GM19238 (cell line): ENCODE measurements around the gene TTLL9.
"Not testable (repeated sequence)": the region's sequence is repeated elsewhere in the genome, so short reads cannot be mapped to it uniquely, and the experiment has no call there.

ENCODE experiments used
- DNase-seq: peaks from one replicate; pipeline ENCODE4 v3.0.0; 2011; ENCODE audit warnings: low spot score; ENCODE audit not compliant: insufficient read length

The TTLL9 gene, protein sequence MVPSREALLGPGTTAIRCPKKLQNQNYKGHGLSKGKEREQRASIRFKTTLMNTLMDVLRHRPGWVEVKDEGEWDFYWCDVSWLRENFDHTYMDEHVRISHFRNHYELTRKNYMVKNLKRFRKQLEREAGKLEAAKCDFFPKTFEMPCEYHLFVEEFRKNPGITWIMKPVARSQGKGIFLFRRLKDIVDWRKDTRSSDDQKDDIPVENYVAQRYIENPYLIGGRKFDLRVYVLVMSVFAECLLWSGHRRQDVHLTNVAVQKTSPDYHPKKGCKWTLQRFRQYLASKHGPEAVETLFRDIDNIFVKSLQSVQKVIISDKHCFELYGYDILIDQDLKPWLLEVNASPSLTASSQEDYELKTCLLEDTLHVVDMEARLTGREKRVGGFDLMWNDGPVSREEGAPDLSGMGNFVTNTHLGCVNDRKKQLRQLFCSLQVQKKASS

DNA sequence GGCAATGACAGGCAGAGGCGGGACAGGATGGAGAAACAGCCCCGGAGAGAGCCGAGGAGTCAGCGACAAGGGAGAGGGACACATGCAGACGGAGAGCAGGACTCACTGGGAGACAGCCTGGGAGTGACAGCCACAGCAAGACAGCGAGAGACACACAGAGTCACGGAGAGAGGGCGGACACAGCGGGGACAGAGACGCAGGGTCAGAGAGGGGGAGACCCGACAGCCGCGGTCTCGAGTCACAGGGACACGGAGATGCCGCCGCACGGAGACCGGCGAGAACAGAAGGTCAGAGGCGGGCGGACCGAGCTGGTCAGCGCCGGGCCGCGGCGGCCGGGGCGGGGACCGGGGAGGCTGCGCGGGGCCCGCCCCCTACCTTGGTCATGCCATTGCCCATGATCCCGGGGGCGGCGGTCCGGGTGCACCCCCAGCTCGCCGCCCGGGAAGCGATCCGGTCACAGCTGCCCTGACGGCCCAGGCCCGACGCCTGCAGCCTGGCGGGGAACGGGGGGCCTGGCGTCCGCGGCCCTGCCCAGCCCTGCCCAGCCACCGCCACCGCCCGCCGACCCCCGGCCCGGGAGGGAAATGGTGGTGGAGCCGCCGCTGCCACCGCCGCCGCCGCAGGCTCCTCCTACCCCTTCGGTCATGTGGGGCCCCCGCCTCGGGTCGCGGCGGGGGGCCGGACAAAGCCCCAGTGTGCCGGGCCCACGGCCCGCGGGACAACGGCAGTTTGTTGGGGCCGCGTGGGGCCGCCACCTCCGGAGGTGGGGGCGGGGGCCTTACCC, at the start of gene TTLL9, which contains the start of gene DUSP15:
Gene TTLL9, plus strand, starts transcription at position 693 of the 784 bp plus-strand sequence. CDS start 493 bp downstream, outside the sequence.
Gene DUSP15, minus strand, starts transcription at position 586 of the 784 bp plus-strand sequence. Its CDS starts 190 bp downstream, at position 396.
- DNase-seq = no peak

DNA sequence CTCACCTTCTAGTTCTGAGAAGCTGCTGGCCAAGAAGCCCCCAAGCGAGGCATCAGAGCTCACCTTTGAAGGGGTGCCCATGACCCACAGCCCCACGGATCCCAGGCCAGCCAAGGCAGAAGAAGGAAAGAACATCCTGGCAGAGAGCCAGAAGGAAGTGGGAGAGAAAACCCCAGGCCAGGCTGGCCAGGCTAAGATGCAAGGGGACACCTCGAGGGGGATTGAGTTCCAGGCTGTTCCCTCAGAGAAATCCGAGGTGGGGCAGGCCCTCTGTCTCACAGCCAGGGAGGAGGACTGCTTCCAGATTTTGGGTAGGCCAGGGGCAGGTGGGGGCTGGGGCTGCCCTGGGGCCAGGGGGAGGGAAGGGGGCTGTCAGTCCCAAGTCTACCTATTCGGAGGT, 49.0 kb upstream of the TTLL9 start:
- no peak for DNase-seq

DNA sequence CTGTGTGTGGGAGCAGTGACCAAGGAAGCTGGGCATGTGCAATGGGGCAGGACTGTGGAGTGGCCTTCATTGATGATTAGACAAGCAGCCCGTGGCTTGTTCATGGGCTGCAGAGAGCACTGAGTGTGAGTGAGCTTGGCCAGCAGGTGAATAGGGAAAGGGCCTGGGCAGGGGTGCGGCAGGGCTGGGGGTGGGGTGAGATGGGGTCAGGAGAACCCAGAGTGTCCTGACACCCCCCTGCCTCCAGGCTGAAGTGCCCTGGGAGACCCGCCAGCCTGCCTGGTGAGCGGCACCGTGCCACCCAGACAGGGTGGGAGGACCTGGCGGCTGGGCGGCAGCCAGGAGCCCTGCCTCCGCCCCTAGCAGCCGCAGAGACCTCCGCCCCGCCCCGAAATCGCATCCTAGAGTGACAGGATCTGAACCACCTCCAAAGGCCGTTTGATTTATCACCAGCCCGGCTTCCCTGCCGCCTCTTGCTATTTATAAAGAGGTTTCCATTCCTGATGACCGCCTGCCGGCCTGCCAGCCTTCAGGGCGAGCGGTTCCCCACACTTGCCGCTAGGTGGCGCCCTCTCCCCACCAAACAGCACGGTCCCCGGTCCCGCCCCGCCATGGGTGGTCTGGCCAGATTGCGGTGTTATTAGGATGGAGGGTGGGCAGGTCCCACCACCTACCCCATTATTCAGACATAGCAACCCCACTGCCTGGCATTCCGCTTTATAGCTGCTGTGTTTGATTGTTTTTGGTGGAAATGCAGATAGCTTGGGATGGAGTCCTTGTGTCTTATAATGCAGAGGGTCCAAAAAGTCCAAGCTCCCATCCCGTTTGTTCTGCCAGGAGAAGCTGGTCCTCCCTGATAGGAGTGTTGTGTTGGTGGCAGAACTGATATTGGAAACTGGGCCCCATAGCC, 47.8 kb upstream of the TTLL9 start:
- peak; percentile 84 for DNase-seq

DNA sequence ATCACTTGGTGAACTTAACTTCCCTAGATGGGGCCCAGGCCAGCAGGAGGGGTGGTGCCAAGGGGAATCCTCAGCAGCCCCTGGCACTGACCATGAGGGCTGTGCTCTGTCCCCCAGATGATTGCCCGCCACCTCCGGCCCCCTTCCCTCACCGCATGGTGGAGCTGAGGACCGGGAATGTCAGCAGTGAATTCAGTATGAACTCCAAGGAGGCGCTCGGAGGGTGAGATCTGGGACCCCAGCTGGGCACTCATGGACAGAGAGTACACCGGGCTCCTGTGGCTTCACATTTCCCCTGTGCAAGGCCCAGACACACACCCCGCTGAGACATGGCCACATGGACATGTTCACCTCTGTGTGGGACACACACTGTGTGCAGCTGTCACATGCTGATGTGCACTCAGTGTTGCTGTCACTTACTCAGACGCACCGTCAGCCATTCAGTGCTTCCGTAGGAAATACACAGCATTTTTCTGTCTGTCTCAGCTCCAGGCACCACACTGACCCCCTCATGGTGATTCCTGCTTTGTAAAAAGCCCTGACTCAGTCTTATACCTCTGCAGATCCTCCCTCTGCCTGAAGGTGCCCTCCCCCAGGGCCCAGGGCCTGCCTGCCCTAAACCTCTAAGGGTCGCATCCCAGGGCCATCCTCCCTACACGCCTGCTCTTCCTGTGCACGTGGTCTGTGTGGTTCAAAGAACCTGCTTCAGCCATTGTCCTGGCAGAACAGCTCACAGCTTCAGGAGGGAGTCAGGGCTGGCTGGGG, 46.9 kb upstream of the TTLL9 start:
- DNase-seq = no peak

DNA sequence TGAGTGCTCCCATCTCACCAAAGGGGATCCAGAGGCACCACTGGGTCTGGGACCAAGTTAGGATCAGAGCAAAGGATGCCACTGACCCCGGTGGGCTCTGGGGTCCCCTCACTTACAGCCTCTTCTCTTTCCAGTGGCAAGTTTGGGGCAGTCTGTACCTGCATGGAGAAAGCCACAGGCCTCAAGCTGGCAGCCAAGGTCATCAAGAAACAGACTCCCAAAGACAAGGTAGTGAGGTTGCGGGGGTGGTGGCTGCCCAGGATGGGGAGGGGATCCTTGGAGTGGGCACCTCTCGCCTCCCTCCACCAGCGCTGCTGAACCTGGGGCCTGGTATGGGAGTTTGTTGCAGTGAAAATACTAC, 46.3 kb upstream of the TTLL9 start:
- DNase-seq = no peak

DNA sequence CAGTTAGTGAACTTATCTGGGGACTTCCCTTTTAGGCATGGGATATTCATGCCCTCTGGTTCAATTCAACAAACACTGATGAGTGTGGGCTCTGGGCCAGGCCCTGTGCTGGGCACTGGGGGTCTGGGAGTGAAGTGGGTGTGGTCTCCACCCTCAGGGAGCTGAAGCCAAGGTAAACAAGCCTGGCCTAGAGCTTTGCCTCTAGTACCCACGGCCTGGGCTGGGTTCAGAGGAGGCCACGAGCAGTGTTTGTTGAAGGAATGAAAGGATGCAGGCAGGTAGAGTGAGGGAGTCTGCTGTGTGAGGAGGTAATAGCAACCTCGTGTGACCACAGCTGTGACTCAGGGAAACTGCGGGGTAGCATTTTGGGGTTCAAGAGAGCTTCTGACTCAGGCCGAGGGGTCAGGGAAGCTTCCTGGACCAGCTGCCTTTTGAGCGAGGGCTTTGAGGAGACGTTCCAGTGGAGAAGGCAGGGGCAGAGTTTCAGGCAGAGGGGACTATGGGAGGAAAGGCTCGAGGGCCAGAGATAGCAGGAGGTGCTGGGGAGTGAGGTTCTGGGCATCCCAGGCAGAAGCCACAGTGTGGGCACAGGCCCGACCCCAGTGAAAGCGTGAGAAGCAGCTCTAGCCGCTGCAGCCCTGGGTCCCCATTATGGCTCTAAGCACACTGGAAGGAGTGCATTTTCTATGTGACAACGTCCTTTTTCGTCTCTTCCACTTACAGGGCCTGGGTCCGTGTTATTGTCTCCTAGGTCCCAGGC, 45.7 kb upstream of the TTLL9 start:
- DNase-seq = no peak

DNA sequence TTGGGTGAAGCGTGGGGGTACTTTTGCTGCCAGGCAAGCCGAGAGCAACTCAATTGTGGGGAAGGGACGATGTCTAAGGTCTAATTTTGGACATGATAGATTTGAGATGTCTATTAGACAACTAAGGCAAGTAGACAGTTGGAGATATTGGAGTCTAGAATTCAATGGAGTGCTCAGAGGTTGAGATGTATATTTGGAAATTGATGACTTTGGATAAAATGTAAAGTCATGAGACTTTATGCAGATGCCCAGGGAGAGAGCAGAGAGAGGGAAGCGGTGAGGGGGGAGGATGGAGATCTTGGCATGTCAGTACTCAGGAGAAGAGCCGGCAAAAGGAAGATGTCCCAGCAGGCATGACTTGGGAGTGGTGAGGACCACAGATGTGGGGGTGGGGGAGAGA, 44.4 kb upstream of the TTLL9 start:
- DNase-seq = no peak

DNA sequence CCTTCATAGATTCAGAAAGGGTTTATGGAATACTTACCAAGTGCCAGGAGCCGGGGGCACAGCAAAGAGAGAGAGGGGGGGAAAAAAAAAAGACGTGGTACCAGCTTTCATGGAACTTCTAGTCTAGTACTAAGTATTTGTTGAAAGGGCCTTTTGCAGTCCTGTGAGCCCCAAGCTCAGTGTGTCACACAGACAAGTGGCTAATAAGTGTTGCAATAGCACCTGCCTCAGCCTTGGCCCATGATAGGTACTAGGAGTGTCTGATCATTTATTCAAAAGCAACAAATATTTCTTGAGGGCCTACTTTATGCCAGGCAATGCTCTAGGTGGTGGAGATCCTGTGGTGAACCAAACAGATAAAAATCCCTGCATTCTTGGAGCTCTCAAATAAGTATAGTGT, 43.4 kb upstream of the TTLL9 start:
- DNase-seq = no peak

DNA sequence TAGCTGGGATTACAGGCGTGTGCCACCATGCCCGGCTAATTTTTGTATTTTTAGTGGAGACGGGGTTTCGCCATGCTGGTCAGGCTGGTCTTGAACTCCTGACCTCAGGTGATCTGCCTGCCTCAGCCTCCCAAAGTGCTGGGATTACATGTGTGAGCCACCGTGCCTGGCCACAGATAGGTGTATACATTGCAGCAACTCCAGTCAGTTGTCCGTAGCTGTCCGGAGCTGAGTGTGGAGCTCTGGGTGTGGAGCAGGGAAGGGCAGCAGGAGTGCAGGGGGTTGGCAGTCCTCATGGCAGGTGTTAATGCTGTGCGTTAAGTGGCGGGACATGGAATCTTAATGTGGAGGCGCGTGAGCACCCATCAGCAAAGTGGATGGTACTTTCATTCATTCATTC, 42.4 kb upstream of the TTLL9 start:
- not testable (repeated sequence) for DNase-seq

DNA sequence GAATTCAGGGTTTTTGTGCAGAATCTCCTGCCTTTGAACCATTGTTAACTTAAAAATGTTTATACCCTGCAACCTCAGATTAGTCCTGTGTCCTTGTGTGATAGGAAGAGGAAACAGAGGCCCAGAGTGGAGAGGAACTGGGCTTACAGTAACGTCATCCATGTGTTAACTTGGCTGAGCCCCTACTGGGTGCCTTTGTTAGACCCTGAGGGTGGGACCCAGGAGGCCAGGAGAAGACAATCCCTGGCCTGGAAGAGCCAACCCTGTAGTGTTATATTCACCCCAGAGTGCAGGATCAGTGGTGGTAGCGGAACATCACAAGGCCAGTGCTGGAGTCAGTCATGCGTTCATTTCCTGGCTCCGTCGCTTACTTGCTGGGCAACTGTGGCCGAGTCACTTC, 40.7 kb upstream of the TTLL9 start:
- no peak for DNase-seq

DNA sequence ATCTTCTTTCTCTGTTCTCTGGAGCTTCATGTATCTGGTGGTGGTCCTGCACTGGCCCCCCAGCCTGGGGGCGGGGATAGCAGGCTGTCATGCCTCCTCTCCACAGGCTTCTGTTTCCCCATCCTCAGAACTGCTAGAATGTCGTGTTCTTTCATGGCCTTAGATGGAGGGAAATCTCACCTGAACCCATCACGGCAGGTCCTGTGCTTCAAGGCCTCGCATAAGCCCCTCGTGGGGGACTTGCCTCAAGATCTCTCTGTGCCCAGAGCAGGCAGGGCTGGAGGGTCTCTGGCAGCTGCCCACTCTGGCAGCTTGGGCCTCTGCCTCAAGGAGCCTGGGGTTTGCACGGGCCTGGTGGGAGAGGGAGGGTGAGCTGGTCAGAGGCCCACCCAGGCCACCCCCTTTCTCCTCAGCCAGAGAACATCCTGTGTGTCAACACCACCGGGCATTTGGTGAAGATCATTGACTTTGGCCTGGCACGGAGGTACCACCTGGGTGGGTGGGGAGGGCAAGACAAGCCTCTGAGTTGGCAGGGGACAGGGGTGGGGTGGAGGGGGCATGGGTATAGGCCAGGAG, 39.9 kb upstream of the TTLL9 start:
- no peak for DNase-seq

DNA sequence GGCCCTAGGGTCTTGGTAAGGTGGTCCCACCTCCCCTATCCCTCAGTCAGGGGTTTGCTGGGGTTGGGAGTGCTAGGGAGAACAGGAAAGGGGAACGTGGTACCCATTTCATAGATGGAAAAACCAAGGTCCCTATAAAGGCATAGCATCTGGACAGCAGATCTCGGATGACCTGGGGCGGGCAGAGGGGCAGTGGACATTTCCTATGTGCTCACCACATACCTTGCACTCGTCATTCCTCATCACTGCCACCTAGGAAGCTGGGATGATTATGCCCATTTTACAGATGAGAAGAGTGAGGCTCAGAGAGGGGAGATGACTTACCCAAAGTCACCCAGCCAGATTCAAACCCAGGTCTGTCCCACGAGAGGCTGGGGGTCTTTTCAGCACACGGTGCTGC, 39.2 kb upstream of the TTLL9 start:
- DNase-seq = no peak

DNA sequence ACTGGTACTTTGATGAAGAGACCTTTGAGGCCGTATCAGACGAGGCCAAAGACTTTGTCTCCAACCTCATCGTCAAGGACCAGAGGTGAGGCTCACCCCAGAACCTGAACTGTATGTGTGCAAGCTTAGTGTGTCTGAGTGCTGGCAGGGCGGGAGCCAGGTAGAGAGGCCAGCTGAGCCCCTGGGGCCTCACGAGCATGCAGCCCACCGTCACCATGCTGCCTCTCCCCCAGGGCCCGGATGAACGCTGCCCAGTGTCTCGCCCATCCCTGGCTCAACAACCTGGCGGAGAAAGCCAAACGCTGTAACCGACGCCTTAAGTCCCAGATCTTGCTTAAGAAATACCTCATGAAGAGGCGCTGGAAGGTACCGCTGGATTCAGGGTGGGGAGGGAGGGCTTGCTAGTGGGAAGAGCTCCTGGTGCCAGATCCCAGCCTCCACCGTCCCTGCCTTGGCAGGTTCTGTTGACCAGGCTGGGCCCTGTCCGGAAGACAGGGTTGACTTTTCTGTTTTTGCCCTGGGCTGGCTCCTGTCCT, 38.6 kb upstream of the TTLL9 start:
- no peak for DNase-seq

DNA sequence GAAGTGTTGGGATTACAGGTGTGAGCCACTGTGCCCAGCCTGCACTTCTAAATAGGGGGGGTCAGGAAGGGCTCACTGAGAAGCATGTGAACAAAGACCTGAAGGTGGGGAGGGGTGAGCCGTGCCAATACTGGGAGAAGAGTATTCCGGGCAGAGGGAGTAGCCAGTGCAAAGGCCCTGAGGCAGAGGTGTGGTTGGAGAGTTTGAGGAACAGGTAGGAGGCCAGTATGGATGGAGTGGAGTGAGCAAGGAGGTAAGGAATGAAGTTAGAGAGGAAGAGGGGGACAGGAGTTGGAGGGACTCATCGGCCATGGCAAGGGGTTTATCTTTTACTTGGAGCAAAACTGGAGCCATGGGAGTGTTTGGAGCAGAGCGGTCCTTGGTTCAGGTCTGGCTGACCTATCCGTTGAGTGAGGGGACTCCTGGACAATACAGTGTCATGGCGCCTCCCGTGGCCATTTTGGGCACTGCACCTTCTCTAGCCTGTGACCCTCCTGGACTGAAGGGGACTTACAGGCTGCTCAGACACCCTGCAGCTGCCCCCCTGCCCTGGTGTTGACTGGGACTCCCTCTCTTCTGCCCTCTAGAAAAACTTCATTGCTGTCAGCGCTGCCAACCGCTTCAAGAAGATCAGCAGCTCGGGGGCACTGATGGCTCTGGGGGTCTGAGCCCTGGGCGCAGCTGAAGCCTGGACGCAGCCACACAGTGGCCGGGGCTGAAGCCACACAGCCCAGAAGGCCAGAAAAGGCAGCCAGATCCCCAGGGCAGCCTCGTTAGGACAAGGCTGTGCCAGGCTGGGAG, 37.1 kb upstream of the TTLL9 start:
- peak; percentile 57 for DNase-seq

DNA sequence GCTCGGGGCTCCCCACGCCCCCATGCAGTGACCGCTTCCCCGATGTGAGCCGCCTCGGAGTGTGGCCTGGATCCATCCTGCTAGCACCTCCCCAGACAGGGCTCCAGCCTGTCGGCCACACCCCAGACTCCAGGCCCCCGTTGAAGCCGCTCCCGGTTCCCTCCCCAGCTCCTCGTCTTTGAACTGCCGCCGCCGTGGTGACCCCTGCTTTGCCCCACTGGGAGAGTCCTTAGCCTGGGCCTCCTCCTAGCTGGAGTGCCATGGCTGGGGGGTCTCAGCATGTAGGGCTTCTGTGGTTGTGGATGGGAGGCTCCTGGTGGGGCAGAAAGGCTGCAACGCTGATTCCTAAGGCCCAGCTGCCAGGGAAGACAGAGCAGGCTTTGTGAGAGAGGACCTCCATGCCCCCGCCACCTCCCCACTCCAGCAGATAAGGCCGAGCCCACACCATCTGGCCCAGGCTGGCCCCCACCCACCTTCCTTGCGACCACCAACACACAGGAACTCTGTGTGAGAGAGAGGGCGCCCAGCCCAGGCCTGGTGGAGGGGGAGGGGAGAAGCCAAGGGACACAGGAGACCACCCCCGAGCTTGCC, 36.4 kb upstream of the TTLL9 start:
- DNase-seq = no peak

DNA sequence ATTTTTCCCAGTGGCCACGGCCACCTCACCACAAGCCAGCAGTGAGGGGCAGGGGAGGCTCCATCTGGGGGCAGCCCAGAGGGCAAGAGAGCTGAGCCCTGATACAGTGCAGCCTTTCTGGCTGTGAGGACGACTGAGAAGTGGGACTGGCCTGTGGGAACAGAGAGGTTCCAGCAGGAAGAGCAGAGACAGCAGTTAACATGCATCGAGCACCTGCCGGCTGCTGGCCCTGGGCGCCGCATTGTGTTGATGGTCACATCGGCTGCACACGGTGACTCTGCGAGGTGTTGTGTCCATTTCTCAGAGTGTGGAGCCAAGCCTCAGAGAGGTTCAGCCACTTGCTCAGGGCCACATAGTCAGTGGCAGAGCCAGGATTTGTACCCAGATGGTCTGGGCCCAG, 34.9 kb upstream of the TTLL9 start:
- DNase-seq = no peak

DNA sequence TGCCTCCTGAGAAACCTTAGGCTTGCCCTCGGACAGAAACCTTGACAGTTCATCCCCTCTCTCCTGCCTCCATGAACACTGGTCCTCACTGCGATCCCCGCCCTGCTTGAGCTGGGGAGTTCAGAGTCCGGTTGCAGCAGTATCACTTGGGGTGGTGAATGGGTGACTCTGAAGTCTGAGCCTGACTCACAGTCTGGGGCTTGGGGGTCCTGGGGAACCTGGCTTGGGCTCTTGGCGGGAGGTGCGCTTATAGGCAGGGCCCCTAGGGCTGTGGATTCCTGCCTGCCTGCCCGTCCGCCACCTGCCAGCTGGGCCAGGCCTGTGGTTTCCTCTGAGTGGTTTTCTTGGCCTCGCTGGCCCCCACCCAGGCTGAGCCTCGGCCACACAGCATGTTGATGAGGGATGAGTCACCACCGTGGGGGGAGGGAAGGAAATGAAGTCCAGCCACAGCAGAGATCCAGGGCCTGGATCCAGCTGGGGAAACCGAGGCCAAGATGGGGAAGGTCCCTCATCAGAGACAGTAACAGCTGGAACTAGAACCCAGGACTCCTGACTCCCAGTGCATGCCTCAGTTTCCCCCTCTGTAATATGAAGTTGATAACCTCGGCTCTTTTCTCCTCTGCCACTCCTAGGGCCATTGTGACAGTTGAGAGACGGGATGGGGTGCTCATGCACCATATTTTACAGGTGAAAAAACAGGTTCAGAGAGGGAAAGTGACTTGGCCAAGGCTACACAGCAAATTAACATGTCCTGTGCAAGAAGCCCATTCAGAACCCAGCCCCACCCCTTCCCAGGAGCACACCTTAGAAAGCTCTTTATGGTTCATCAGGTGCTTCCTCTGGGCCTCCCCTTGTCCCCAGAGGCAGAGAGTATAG, 34.2 kb upstream of the TTLL9 start:
- peak; percentile 54 for DNase-seq
